T-helper 1 cell (primary cell): ENCODE results near the gene THAP2.

Experiments
- DNase-seq, 5 donors: peaks; one replicate each; pipeline ENCODE4 v3.0.0-alpha.2; 2012 to 2020
- total RNA-seq, 4 donors: gene quantifications; one replicate each; lab custom pipeline; 2026; lab: John Stamatoyannopoulos, UW

THAP2 gene
- 11.0 to 14.8 (median 11.9) reads per million in 4 donors for total RNA-seq

DNA sequence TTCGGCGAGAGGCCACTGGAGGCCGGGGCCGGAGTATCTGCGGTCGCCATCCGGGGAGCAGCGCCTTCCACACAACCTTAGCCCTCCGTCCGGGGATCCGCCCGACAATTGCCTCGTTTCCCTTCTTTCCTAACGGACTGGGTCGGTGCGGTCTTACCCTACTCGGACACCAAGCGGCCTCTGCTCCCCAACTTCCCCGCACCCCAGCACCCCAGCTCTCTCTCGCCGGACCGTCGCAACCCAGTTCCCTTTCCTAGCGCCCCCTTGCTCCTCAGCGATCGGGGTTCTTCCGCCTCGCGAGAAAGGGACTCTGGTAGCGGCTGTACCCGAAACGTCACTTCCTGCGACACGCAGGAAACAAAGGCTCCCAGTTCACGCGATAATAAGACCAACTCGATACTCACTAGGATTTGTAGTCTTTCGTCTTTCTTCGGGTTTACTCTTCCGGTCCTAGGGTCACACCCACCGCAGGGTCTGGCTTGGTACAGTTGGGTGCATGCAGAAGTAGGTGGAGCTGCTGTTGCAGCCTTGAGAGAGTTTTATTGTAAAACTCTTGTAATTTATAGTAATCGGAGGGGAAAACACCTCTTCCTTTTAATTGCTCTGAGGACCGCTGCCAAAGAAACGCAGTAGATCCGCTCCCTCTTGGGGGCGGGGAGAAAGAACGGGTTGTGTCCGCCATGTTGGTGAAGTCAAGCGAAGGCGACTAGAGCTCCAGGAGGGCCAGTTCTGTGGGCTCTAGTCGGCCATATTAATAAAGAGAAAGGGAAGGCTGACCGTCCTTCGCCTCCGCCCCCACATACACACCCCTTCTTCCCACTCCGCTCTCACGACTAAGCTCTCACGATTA is at the start of gene THAP2, which contains the start of gene ZFC3H1:
TSS of gene THAP2 (plus strand) at position 741 of the 850 bp plus-strand sequence. CDS start 209 bp downstream, outside the sequence.
TSS of gene ZFC3H1 (minus strand) at position 288 of the 850 bp plus-strand sequence. CDS start at position 50, 238 bp downstream.
- DNase-seq: peak; percentile 80 to 99 (median 89)

DNA sequence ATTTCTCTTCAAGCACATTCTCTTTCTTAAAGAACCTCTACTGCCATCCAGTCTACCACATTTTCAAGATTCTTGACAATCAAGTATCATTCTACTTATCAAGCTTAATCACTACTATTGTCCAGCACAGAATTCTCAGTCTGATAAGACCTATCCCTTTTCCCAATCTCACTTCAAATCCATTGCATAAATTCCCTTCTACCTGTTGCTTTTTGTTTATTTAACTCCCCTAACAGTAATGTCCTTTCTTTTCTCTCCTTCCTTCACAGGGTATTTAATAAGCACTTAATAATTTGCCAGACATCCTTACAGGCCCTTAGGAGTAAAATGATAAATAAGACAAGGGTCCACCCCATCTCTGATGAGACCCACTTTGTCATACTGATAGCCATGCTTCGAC is 42.2 kb upstream of the THAP2 start:
- DNase-seq: no peak

DNA sequence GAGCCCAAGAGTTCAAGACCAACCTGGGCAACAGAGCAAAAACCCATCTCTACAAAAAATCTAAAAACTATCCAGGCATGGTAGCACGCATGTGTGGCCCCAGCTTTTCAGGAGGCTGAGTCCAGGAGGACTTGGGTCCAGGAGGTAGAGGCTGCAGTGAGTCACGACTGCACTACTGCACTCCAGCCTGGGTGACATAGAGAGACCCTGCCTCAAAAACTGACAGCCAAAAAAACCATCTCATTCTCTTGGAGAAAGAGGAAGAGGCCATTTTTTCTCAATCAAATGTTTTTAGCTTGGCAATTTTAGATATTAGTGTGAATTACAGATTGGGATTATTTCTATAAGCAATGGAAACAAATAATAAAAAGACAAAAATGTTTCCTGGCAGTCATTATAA is 38.6 kb upstream of the THAP2 start:
- no peak for DNase-seq

DNA sequence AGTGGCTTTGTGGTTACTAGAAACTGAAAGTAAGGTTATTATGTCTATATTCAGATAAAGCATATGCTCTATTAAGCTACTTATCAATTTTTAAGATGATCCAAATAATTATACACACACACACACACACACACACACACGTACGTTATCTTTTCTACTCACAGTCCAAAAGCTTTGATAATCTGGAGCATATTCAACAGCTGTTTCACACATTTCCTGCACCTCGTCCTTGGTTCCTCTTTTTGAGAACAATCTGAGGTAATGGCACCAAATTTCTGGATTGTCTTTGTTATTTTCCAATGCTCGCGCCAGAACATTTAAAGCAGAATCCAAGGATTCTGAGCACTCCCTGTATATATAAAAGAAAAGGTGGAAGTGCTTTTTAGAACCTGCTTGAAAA is 38.0 kb upstream of the THAP2 start:
- DNase-seq: no peak

DNA sequence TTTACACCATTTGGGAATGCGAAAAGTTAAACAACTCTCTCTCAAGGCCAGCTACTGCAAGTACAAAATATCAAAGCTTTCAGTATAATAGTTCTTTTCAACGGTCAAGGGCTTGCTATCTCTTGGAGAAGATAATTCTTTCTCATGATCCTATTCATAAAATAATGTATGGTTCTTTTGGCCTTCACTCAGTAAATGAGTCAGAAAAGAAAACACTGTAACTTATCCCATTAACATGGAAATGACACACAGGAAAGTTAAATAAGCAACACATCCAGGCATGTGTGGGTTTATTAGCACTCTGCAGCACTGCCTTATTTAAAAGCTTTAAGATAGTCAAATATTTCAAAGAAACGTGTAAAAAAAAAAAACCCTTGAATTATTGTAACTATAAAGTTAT is 37.3 kb upstream of the THAP2 start:
- no peak for DNase-seq

DNA sequence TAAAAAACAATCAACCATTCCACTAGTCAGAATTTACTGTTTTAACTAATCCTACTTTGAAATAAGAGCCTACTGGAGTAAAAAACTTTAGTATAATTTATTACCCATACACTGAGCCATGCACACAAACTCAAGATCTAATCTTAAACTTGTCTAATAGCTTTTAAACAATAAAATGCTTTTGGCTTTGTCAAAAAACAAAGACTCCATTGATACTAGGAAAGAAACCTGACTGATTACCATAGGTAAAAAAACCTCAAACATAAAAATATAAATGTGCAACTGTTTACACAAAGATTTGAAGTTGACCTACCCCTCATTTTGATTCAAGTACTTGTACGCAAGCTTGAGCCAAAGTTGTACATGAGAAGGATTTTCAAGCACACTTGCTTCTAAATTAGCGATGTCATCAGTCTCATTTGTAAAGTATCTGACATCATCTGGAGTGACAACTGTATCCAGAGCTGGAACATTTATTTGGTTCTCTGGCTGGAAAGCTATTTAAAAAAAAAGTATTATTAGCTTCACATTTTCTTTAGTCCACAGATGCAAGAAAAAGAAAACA is 36.6 kb upstream of the THAP2 start:
- DNase-seq: no peak

DNA sequence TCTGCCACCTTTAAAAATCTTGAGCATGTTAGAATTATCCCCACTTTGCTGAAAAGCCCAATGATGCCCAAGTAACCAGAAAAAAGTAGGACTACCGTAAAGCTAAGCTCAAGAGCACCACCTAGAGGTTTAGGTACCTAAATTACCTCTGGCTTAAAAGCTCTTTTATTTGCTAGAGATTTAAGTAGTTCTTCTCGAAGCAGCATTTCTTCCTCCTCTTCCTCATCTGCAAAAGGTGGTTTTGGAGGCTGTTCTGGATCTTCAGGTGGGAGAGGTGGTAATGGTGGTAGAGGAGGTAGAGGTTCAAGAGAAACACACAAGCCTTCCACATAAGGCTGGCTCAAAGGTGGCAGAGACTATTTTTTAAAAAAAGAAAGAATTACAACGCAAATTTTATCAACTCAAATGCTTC is 27.4 kb upstream of the THAP2 start:
- DNase-seq: peak in 1 of 5 donors; percentile 51

DNA sequence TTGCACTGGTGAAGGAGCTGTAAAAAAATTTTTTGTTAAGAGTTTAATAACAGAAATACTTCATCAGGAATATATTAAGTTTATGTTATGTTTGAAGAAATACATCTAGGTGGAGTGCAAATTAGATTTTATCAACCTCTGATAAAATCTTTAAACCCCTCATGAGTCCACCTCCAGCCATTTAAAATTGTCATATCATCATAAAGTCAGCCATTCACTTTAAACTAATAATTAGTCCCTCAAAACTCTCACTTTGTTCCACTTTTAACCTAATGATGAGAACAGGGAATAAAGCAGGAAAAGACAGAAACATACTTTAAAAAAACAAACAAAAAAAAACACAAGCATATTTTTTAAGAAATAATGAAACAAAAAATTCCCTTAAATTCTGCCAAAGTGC is 25.6 kb upstream of the THAP2 start:
- DNase-seq: no peak

DNA sequence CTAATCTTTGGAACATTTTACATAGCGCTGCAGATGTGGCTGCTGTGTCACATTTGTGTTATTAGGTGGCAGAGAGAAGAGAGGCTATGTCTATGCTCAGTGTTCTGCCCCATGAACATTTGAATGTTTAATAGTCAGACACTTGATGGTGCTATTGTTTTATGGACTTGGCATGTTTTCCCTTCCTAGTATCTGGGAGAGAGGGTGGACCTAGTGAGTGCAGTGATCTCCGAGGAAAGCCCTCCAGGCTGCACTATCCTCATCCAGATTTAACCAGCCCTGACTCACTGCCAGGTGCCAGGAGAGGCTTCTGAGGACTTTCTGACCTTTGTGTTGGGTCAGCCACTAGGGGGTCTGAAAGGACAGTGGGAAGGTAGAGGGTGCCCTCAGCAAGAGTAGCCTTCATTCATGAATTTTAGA is 24.8 kb upstream of the THAP2 start:
- DNase-seq: no peak

DNA sequence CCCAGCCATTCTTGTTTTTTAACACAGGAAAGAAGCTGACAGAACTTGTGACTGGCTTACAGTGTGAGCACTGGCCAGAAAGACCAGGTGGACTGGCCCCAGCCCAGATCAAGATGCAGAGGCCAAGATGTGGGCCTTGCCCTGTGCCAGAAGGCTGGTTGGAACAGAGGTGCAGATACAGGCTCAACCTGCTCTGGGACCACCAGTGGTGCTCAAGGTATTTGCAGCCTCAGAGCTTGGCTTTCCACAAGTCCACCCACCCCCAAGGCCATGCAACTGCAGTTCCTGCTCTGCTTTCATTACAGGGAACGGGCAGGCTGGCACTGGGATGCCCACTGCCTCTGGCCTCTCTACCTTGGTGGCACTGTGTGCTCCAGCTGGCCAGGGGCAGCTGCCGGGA is 23.8 kb upstream of the THAP2 start:
- no peak for DNase-seq

DNA sequence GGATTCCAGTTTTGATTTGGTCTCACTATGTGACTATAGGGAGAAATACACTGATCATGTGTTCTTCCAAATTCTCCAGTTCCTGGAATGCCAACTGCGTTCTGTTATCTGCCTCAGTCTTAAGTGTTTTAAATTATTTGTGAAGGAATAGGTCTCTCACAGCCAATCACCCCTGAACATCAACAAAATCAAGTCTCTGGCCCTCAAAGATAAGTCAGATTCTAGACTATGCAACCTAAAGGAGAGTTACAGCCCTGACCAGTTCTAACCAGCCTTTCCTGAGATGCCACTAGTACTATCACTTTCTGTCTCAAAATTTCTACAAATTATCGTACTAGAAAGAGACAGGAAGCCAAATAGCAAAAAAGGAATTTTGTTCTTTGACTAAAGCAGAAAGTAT is 22.7 kb upstream of the THAP2 start:
- DNase-seq: no peak

DNA sequence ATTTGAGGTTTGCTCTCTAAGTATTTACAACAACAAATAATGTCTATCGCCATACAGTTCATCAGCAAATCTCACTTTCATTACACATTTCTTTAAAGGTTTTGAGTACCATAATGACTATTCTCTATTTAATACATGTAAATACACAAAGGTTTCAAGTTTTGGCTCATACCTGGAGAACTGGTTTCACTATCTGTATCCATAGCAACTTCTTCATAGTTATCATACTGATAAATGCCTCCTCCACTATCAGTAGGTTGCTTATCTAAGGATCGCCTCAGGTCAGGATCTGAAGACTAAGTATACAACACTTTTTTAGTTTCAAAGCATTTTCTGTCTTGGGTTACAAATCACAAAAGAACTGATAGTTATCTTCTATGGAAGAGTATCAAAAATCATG is 21.8 kb upstream of the THAP2 start:
- DNase-seq: peak in 1 of 5 donors; percentile 13

DNA sequence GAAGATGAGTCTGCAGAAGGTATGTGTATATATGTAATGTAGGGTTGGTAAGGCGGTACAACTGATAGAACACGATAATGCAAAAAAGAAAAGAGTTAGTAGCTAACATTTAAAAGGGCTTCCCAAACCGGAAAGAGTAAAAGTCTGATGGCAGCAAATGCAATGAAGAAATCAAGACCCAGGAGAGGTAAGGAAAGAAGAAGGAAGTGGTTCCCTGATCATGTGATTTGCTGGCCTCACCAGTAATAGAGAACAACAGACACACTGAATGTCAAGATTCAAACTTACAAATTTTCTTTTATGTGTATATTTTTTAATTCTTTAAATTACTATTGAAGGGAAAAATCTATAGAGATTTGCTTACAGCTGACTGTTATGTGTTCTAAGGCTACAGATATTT is 18.8 kb upstream of the THAP2 start:
- no peak for DNase-seq

DNA sequence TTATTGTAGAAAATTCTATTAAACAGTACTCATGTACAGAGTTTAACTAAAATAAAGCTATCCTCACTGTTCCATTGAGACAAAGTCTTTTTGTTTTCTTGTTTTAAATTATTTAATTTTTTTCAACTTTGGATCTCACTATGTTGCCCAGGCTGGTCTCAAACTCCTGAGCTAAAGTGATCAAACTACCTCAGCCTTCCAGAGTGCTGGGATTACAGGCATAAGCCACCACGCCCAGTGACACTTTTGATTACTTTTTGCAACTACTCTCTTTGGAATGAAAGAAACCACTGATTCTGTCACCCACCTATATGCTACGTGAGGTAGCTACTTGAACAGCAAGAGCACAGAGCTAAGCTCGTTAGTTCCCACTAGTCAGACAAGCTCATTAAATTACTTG is 17.6 kb upstream of the THAP2 start:
- no peak for DNase-seq

DNA sequence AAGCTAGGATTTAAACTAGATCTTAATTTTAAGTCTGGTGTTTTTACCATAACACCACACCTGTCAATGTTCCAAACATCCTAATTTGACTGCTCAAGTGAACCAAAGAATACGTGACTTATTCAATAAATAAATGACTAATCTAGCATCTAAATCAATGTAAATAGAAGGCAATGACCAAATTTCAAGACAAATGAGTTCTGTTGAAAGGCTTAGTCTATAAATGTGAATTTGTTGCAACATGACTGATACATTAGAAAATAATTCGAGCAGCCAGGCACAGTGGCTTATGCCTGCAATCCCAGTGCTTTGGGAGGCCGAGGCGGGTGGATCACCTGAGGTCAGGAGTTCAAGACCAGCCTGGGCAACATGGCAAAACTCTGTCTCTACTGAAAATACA is 15.6 kb upstream of the THAP2 start:
- no peak for DNase-seq

DNA sequence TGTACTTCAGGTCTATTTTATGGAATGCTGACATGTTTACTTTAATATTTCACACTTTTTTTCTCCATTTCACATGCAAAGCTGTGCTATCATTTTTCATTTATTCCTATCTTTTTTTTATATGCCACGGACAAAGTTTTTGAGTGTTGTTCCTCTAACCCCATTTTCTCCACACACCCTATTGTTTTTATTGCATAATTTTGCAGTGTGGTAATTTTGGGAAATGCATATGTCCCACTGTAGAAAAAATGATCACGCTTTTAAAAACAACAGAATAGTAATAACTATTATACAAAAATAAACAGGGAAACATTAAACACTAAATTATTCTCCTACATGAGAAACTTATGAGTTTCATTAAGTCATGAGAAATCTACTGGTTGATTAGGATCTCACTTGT is 14.7 kb upstream of the THAP2 start:
- no peak for DNase-seq

DNA sequence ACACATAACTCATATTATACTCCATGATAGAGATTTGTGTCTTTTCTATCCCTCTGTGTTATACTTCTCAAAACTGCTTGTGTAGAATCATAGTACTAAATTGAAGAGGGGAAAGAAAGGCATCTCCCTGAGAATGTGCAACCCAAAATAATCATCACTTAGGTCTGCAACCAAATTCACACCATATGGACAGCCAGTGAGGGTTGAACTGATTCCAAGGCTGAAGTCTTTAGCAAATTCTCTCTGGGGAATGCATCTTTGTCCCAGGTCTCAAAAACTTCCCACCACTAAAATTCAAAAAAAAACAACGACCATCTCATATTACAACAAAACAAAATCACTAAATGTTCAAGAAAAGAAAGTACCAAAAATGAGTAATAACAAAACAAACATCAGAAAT is 11.4 kb upstream of the THAP2 start:
- no peak for DNase-seq

DNA sequence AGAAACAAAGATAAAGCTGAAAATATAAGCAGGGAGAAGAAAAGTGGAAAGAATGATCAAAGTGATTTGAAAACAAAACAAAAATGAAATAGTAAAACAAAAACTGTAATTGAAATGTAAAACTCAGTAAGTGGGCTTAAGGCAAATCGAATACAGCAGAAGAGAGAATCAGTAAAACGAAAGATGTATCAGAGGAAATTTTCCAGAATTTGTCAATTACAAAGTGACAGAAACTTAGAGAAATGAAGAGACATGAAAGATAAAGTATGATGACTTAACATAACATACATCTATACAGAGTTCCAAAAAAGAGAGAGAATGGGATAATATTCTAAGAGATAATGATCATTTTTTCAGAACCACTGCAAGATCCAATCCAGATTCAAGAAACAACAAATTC is 11.0 kb upstream of the THAP2 start:
- no peak for DNase-seq

DNA sequence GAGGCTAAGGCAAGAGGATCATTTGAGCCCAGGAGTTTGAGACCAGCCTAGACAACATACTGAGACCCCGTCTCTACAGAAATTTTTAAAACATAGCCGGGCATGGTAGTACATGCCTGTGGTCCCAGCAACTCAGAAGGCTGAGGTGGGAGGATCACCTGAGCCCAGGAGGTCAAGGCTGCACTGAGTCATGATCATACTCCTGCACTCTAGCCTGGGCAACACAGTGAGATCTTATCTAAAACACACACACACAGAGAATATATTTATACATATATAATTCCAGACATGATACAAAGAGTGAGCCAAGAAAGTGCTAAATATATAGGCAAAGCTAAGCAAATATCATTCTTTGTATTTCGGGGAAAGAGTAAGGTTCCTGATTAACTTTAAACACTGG is 9.9 kb upstream of the THAP2 start:
- DNase-seq: no peak

DNA sequence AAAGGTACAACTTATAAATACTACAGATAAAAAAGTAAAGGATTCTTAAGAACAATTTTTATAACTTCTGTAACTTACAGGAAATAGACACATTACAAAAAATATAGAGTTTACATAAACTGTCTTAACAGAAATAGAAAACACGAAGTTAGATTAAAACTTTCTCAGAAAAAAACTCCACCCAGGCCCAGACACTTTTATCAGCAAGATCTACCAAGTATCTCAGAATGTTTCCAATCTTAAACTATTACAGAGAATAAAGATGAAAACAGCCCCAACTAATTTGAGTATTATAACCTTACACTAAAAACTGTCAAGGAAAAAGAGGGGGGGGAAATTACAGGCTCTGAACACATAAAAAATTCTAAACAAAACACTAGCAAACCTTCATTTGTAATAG is 8.6 kb upstream of the THAP2 start:
- no peak for DNase-seq

DNA sequence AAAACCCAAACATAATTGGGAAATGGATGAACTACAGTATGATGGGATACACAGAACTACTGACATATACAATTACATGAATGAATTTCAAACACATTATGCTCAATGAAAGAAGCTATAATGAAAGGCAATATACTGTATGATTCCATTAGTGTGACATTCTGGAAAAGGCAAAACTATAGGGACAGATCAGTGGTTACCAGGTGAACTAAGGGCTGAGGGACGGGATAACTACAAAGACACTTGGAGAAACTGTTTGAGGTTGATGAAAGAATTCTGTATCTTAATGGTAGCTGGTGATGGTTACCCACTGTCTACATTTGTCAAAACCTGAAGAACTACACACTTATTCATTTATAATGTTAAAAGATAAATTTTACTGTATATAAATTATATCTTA is 8.2 kb upstream of the THAP2 start:
- DNase-seq: no peak

DNA sequence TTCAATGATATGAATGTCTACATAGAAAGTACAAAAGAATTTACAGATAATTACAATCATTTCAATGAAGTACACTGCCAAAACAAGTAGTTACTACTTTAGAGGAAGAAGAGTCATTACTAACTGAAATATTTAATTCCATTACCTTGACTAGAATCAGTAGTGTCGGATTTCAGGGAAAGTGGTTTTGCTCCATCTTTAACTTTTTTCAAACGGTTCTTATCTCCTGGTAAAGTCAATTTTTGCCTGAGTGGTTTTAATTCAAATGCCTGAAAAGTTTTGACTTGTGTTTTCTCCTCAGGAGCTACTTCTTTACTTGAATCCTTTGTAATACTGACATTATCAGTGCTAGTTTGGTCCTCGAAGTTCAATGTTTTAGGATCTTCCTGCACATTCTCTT is 7.4 kb upstream of the THAP2 start:
- DNase-seq: no peak

DNA sequence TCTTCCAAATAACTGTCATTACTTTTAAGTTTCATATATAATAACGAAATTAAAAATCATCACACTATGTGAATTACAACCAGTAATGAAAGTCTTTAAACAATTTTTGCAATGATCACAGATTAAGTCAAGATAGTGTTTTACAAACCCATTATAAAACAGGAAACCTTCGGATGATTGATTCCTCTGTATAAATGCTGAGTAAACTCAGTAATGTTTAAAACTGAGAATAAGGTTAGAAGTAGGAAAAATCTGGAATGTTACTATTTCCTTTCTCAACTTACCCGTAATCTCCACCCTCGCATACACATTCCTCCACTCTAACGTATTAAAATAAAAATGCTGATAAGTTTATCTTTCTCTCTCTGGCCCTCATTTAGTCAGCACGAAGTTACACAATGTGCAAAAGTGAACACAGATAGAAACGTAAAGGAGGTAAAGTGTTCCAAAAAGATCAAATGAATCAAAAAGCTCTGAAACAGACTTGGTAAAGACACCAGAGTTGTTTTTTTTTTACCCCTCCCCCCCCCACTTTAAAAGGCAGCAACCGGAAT is 2.0 kb upstream of the THAP2 start:
- no peak for DNase-seq
